ENCODE measurements around the gene DUOXA1. TPM values are rescaled to one million over a fixed set of nuclear protein-coding genes. Genes with fewer than 3 reads are reported as not detected.
"Not testable (repeated sequence)": the region's sequence is repeated elsewhere in the genome, so short reads cannot be mapped to it uniquely, and the experiment has no call there.

Gene DUOXA1
- total and polyA plus RNA-seq, 7 donors: 0.04 to 0.56 (median 0.25) TPM; not detected in 3

GRCh38 chr15:45136378-45136764 is 6.7 kb upstream of the DUOXA1 start:
- Histone ChIP-seq H3K27me3 (ENCODE audit: insufficient read depth in 3 of 3, low read length in 2 of 3) (peaks cover 0 to 38% (median 16%) of the 10 kb centered on the region in 3 donors), H3K36me3 (ENCODE audit: insufficient read depth in 1 of 2, low read depth in 1 of 2) (no peaks in the 10 kb centered on the region), H3K9me3 (no peaks in the 10 kb centered on the region), H3K4me3 (no peak overlapping the region), H3K4me1 (peaks cover 3% of the 10 kb centered on the region), H3K27ac (no peak overlapping the region)
- WGBS, 3 donors: 12 to 18% (median 17%) methylated on average over 10 of the region's 10 CpGs
- no peak for TF ChIP-seq CTCF (IDR thresholded peaks at IDR 0.05)
- intact Hi-C loops (cut with DNase I): no loop called here
- ATAC-seq (no peak), DNase-seq (no peak)

GRCh38 chr15:45135705-45136377 is 6.2 kb upstream of the DUOXA1 start:
- intact Hi-C loops (cut with DNase I); H3K4me1 ChIP-seq; H3K36me3 ChIP-seq (ENCODE audit: insufficient read depth in 1 of 2, low read depth in 1 of 2); H3K9me3 ChIP-seq; DNase-seq; H3K4me3 ChIP-seq; H3K27ac ChIP-seq: not testable (repeated sequence)
- WGBS, 3 donors: 6 to 12% (median 8%) methylated on average over 8 to 11 of the region's 37 CpGs
- H3K27me3 ChIP-seq (ENCODE audit: insufficient read depth in 3 of 3, low read length in 2 of 3): peaks cover 0 to 38% (median 16%) of the 10 kb centered on the region in 3 donors
- peak in 3 of 4 donors; percentile 4 to 36 (median 29) for ATAC-seq

- H3K36me3 ChIP-seq (ENCODE audit: insufficient read depth in 1 of 2, low read depth in 1 of 2): no peaks in the 10 kb centered on the region
- TF ChIP-seq CTCF (IDR thresholded peaks at IDR 0.05): no peak
- ATAC-seq (peak; percentile 64 to 75 (median 67)), DNase-seq (no peak)
- WGBS, 3 donors: 5 to 9% (median 8%) methylated on average over 30 to 57 of the region's 57 CpGs
- intact Hi-C loops (cut with DNase I): no loop called here
- no peaks in the 10 kb centered on the region for H3K9me3 ChIP-seq
- peaks cover 0 to 47% (median 18%) of the 10 kb centered on the region in 3 donors for H3K27me3 ChIP-seq (ENCODE audit: insufficient read depth in 3 of 3, low read length in 2 of 3)
- peak overlapping the region; percentile 43 for H3K4me3 ChIP-seq
- H3K27ac ChIP-seq: no peak overlapping the region
- H3K4me1 ChIP-seq: peaks cover 3% of the 10 kb centered on the region
Observed at GRCh38 chr15:45134682-45135604, 5.3 kb upstream of the DUOXA1 start.

GRCh38 chr15:45134046-45134445 is 4.4 kb upstream of the DUOXA1 start:
- intact Hi-C loops (cut with DNase I): no loop called here
- Histone ChIP-seq H3K27ac (no peak overlapping the region), H3K9me3 (no peaks in the 10 kb centered on the region), H3K4me1 (peaks cover 3% of the 10 kb centered on the region), H3K27me3 (ENCODE audit: insufficient read depth in 3 of 3, low read length in 2 of 3) (peaks cover 0 to 56% (median 25%) of the 10 kb centered on the region in 3 donors), H3K36me3 (ENCODE audit: insufficient read depth in 1 of 2, low read depth in 1 of 2) (no peaks in the 10 kb centered on the region), H3K4me3 (no peak overlapping the region)
- 87 to 93% (median 92%) methylated on average over 7 of the region's 7 CpGs for WGBS, 3 donors
- no peak for TF ChIP-seq CTCF (IDR thresholded peaks at IDR 0.05)
- DNase-seq (no peak), ATAC-seq (no peak)

GRCh38 chr15:45133561-45133920 is 3.9 kb upstream of the DUOXA1 start:
- Histone ChIP-seq H3K27ac (no peak overlapping the region), H3K4me1 (peaks cover 3% of the 10 kb centered on the region), H3K9me3 (no peaks in the 10 kb centered on the region), H3K27me3 (ENCODE audit: insufficient read depth in 3 of 3, low read length in 2 of 3) (peaks cover 0 to 61% (median 28%) of the 10 kb centered on the region in 3 donors), H3K36me3 (ENCODE audit: insufficient read depth in 1 of 2, low read depth in 1 of 2) (no peaks in the 10 kb centered on the region), H3K4me3 (no peak overlapping the region)
- ATAC-seq (no peak), DNase-seq (no peak)
- TF ChIP-seq CTCF (IDR thresholded peaks at IDR 0.05): no peak
- 67 to 77% (median 74%) methylated on average over 5 of the region's 5 CpGs for WGBS, 3 donors
- intact Hi-C loops (cut with DNase I): no loop called here

Data from psoas muscle (tissue), 8 donors.